HepG2 (cell line): Measurements from ENCODE around the gene RCC1. TPM values are rescaled to one million over a fixed set of nuclear protein-coding genes. Genes with fewer than 3 reads are reported as not detected.

Experiments used
- AKAP8 ChIP-seq: sonication (generic); formaldehyde crosslinking; IDR thresholded peaks from 2 replicates; pipeline ENCODE4 v1.5.1; 2020; ENCODE audit warnings: mild to moderate bottlenecking, missing genetic modification reagents
- ELF1 ChIP-seq: sonication (generic); formaldehyde crosslinking; IDR thresholded peaks from 2 replicates; pipeline ENCODE4 v1.4.0; 2020; ENCODE audit warnings: missing genetic modification reagents
- GZF1 ChIP-seq: sonication (generic); formaldehyde crosslinking; IDR thresholded peaks from 2 replicates; pipeline ENCODE4 v1.5.1; 2020; ENCODE audit warnings: mild to moderate bottlenecking, missing genetic modification reagents
- KLF16 ChIP-seq, 2 experiments: sonication (generic) in 1 of 2; formaldehyde crosslinking in 1 of 2; IDR thresholded peaks; 2 replicates each; pipeline versions ENCODE4 v1.6.1 to v1.8.0; 2016 to 2023; ENCODE audit warnings: missing genetic modification reagents in 2 of 2, missing compliant biosample characterization in 1 of 2
- MED13 ChIP-seq: sonication (generic); formaldehyde crosslinking; IDR thresholded peaks from 2 replicates; pipeline ENCODE4 v1.5.0; 2020; ENCODE audit warnings: missing genetic modification reagents
- MIER2 ChIP-seq: IDR thresholded peaks from 2 replicates; pipeline ENCODE4 v1.6.1; 2016; ENCODE audit warnings: missing biosample characterization, missing genetic modification reagents
- NFE2 ChIP-seq: sonication (generic); formaldehyde crosslinking; IDR thresholded peaks from 2 replicates; pipeline ENCODE4 v1.4.0; 2020; ENCODE audit warnings: missing genetic modification reagents
- POLR2A ChIP-seq, 2 experiments: IDR thresholded peaks; 2 replicates each; pipeline ENCODE4 v1.6.1; 2011; ENCODE audit warnings: low read depth in 2 of 2, low read length in 2 of 2, mild to moderate bottlenecking in 1 of 2, moderate library complexity in 1 of 2; ENCODE audit not compliant: insufficient read depth in 1 of 2
- POLR2AphosphoS2 ChIP-seq: IDR thresholded peaks from 2 replicates; pipeline ENCODE4 v1.6.1; 2011; ENCODE audit warnings: low read depth, low read length, improper control_type of control experiment
- POLR2G ChIP-seq: fragments of 200-400 bp; formaldehyde crosslinking; IDR thresholded peaks from 2 replicates; pipeline ENCODE4 v1.6.1; 2018; ENCODE audit warnings: mild to moderate bottlenecking, low read depth, low read length, moderate library complexity
- RFXAP ChIP-seq: sonication (generic); formaldehyde crosslinking; IDR thresholded peaks from 2 replicates; pipeline ENCODE4 v1.4.0; 2020; ENCODE audit warnings: missing genetic modification reagents, borderline replicate concordance
- SALL1 ChIP-seq: sonication (generic); formaldehyde crosslinking; IDR thresholded peaks from 2 replicates; pipeline ENCODE4 v1.8.0; 2022; ENCODE audit warnings: mild to moderate bottlenecking, missing genetic modification reagents
- SMYD3 ChIP-seq: sonication (generic); formaldehyde crosslinking; IDR thresholded peaks from 2 replicates; pipeline ENCODE4 v1.8.1; 2023; ENCODE audit warnings: mild to moderate bottlenecking, missing genetic modification reagents
- SNAPC2 ChIP-seq: sonication (generic); formaldehyde crosslinking; IDR thresholded peaks from 2 replicates; pipeline ENCODE4 v1.8.1; 2022; ENCODE audit warnings: mild to moderate bottlenecking, missing genetic modification reagents
- TMF1 ChIP-seq: sonication (generic); formaldehyde crosslinking; IDR thresholded peaks from 2 replicates; pipeline ENCODE4 v1.8.1; 2022; ENCODE audit warnings: low read depth, missing genetic modification reagents
- ZFP62 ChIP-seq: sonication (generic); formaldehyde crosslinking; IDR thresholded peaks from 2 replicates; pipeline ENCODE4 v1.4.0; 2020; ENCODE audit warnings: missing genetic modification reagents
- ZSCAN9 ChIP-seq: IDR thresholded peaks from 2 replicates; pipeline ENCODE4 v1.6.1; 2016; ENCODE audit warnings: borderline replicate concordance
- polyA plus RNA-seq, 8 experiments: library from polyadenylated mRNA; depleted of rRNA in 3 of 8; stranded (reverse) in 7 of 8; unstranded in 1 of 8; fragments of >200 nt; fragmentation: Illumina TruSeq in 4 of 8; extraction: Trizol in 4 of 8; gene quantifications; 2 replicates each; pipeline versions ENCODE4 v1.2.1 to v1.2.3, GENCODE V29; 2011 to 2016; ENCODE audit warnings: low read depth in 4 of 8, missing spikeins in 1 of 8, mixed read lengths in 1 of 8; ENCODE audit not compliant: insufficient read depth in 1 of 8
- total RNA-seq, 5 experiments: library from RNA; depleted of rRNA; stranded (reverse); fragments of >200 nt; fragmentation: Illumina TruSeq; extraction: Trizol; gene quantifications; 2 replicates each; pipeline ENCODE4 v1.2.3, GENCODE V29; 2016; ENCODE audit warnings: low read depth in 1 of 5
- TF ChIP-seq, protein P1 (sequence below): sonication (generic); formaldehyde crosslinking; IDR thresholded peaks from 2 replicates; pipeline ENCODE4 v1.8.0; 2022; ENCODE audit warnings: mild to moderate bottlenecking, missing genetic modification reagents; ENCODE audit not compliant: insufficient replicate concordance
- TF ChIP-seq, protein P2 (sequence below): sonication (generic); formaldehyde crosslinking; IDR thresholded peaks from 2 replicates; pipeline ENCODE4 v1.9.0; 2021; ENCODE audit warnings: missing genetic modification reagents, mild to moderate bottlenecking, borderline replicate concordance
- TF ChIP-seq, protein P3 (sequence below): sonication (generic); formaldehyde crosslinking; IDR thresholded peaks from 2 replicates; pipeline ENCODE4 v1.5.0; 2020; ENCODE audit warnings: mild to moderate bottlenecking, missing genetic modification reagents
- TF ChIP-seq, protein P4 (sequence below): sonication (generic); formaldehyde crosslinking; IDR thresholded peaks from 2 replicates; pipeline ENCODE4 v1.8.0; 2022; ENCODE audit warnings: mild to moderate bottlenecking, missing genetic modification reagents, moderate library complexity
- TF ChIP-seq, protein P5 (sequence below): sonication (generic); formaldehyde crosslinking; IDR thresholded peaks from 2 replicates; pipeline ENCODE4 v1.5.1; 2020; ENCODE audit warnings: missing genetic modification reagents, mild to moderate bottlenecking, borderline replicate concordance

Gene RCC1
- total and polyA plus RNA-seq, 2 of the 13 experiments (the other 11 are each of a cell fraction or from before 2014, with no cell fraction given) = 47.2 to 80.8 TPM

DNA sequence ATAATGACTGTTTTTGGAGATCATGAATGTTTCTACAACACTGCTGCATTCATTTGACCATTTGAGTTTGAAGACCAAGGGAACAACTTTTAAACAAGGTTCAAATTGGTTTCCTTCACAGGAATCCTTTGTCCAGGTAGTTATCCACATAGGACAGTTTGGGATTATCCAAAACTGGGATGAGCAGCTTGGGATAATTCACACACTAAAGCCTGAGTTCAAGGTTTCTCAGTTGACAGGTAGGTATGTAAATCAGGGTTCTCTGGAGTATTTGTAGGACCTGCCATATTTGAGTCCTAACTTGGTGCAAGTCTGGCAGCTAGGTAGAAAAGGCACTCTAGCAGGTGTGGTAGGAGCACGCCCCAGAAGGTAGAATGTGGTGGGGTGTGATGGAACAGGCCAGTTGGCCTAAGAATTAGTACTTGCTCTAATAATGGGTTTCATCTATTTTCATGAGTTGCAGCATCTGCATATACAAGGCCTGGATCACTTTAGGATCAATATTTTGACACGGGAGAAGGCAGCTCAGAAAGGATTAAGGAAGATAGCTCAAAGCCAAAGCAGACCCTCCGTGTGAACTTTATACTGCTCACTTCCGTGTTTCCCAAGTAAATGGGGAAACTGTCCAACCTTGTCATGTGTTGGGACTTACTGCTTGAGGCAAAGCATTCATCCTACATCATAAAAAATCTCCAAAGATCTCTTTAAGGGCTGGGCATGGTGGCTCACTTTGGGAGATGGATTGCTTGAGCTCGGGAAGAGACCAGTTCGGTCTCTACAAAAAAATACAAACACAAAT, 72.1 kb downstream of the RCC1 start (continued):
- TF ChIP-seq, protein P1, sequence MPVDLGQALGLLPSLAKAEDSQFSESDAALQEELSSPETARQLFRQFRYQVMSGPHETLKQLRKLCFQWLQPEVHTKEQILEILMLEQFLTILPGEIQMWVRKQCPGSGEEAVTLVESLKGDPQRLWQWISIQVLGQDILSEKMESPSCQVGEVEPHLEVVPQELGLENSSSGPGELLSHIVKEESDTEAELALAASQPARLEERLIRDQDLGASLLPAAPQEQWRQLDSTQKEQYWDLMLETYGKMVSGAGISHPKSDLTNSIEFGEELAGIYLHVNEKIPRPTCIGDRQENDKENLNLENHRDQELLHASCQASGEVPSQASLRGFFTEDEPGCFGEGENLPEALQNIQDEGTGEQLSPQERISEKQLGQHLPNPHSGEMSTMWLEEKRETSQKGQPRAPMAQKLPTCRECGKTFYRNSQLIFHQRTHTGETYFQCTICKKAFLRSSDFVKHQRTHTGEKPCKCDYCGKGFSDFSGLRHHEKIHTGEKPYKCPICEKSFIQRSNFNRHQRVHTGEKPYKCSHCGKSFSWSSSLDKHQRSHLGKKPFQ (CRISPR knock-in tag) = no peak
- TF ChIP-seq KLF16 (CRISPR knock-in tag; IDR thresholded peaks at IDR 0.05) (no peak), SALL1 (no peak), SNAPC2 (no peak), SMYD3 (CRISPR knock-in tag) (no peak), TMF1 (no peak), ZFP62 (CRISPR knock-in tag) (no peak), ZSCAN9 (CRISPR knock-in tag) (peak; percentile 48; the same call in 1 of the 2 replicates), NFE2 (no peak), POLR2AphosphoS2 (0 out of 2 replicates have a peak, but pooled peaks have one; percentile 74), RFXAP (CRISPR knock-in tag) (no peak), MED13 (CRISPR knock-in tag) (0 out of 2 replicates have a peak, but pooled peaks have one; percentile 24), POLR2A (IDR thresholded peaks at IDR 0.05; ENCODE audit: insufficient read depth in 1 of 2, low read depth in 2 of 2, low read length in 2 of 2) (peak; percentile 53 to 65), GZF1 (no peak), ELF1 (CRISPR knock-in tag) (no peak), MIER2 (CRISPR knock-in tag) (no peak), POLR2G (peak; percentile 62), AKAP8 (CRISPR knock-in tag) (no peak)
- TF ChIP-seq, protein P2, sequence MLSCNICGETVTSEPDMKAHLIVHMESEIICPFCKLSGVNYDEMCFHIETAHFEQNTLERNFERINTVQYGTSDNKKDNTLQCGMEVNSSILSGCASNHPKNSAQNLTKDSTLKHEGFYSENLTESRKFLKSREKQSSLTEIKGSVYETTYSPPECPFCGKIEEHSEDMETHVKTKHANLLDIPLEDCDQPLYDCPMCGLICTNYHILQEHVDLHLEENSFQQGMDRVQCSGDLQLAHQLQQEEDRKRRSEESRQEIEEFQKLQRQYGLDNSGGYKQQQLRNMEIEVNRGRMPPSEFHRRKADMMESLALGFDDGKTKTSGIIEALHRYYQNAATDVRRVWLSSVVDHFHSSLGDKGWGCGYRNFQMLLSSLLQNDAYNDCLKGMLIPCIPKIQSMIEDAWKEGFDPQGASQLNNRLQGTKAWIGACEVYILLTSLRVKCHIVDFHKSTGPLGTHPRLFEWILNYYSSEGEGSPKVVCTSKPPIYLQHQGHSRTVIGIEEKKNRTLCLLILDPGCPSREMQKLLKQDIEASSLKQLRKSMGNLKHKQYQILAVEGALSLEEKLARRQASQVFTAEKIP (CRISPR knock-in tag) = no peak
- TF ChIP-seq, protein P3, sequence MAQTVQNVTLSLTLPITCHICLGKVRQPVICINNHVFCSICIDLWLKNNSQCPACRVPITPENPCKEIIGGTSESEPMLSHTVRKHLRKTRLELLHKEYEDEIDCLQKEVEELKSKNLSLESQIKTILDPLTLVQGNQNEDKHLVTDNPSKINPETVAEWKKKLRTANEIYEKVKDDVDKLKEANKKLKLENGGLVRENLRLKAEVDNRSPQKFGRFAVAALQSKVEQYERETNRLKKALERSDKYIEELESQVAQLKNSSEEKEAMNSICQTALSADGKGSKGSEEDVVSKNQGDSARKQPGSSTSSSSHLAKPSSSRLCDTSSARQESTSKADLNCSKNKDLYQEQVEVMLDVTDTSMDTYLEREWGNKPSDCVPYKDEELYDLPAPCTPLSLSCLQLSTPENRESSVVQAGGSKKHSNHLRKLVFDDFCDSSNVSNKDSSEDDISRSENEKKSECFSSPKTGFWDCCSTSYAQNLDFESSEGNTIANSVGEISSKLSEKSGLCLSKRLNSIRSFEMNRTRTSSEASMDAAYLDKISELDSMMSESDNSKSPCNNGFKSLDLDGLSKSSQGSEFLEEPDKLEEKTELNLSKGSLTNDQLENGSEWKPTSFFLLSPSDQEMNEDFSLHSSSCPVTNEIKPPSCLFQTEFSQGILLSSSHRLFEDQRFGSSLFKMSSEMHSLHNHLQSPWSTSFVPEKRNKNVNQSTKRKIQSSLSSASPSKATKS = no peak
- TF ChIP-seq, protein P4, sequence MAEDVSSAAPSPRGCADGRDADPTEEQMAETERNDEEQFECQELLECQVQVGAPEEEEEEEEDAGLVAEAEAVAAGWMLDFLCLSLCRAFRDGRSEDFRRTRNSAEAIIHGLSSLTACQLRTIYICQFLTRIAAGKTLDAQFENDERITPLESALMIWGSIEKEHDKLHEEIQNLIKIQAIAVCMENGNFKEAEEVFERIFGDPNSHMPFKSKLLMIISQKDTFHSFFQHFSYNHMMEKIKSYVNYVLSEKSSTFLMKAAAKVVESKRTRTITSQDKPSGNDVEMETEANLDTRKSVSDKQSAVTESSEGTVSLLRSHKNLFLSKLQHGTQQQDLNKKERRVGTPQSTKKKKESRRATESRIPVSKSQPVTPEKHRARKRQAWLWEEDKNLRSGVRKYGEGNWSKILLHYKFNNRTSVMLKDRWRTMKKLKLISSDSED (CRISPR knock-in tag) = no peak
- TF ChIP-seq, protein P5, sequence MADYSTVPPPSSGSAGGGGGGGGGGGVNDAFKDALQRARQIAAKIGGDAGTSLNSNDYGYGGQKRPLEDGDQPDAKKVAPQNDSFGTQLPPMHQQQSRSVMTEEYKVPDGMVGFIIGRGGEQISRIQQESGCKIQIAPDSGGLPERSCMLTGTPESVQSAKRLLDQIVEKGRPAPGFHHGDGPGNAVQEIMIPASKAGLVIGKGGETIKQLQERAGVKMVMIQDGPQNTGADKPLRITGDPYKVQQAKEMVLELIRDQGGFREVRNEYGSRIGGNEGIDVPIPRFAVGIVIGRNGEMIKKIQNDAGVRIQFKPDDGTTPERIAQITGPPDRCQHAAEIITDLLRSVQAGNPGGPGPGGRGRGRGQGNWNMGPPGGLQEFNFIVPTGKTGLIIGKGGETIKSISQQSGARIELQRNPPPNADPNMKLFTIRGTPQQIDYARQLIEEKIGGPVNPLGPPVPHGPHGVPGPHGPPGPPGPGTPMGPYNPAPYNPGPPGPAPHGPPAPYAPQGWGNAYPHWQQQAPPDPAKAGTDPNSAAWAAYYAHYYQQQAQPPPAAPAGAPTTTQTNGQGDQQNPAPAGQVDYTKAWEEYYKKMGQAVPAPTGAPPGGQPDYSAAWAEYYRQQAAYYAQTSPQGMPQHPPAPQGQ (CRISPR knock-in tag) = no peak
